IPS-15b (cell line): Measurements from ENCODE around the gene DDIT3.

Experiments used
- H3K27me3 ChIP-seq: one replicate; pipeline ENCODE4 v1.6.1; 2013; ENCODE audit warnings: low read length; ENCODE audit not compliant: control insufficient read depth, insufficient read depth
- H3K36me3 ChIP-seq: one replicate; pipeline ENCODE4 v1.6.1; 2013; ENCODE audit warnings: low read length; ENCODE audit not compliant: control insufficient read depth, insufficient read depth
- H3K4me1 ChIP-seq: one replicate; pipeline ENCODE4 v1.6.1; 2013; ENCODE audit warnings: mild to moderate bottlenecking, low read length; ENCODE audit not compliant: control insufficient read depth, insufficient read depth
- H3K4me3 ChIP-seq: one replicate; pipeline ENCODE4 v1.5.1; 2013; ENCODE audit warnings: low read depth, low read length
- H3K9ac ChIP-seq: one replicate; pipeline ENCODE4 v1.6.1; 2013; ENCODE audit warnings: low read depth, mild to moderate bottlenecking, low read length
- H3K9me3 ChIP-seq: one replicate; pipeline ENCODE4 v1.6.1; 2013; ENCODE audit warnings: mild to moderate bottlenecking, low read length; ENCODE audit not compliant: control insufficient read depth, insufficient read depth

Gene DDIT3

GRCh38 chr12:57487055-57487596 is 33.2 kb downstream of the DDIT3 start:
- no peaks in the 10 kb centered on the region for H3K27me3 ChIP-seq
- peaks cover 26% of the 10 kb centered on the region for H3K36me3 ChIP-seq
- H3K9me3 ChIP-seq, result no peaks in the 10 kb centered on the region
- H3K4me1 ChIP-seq, result peaks cover 5% of the 10 kb centered on the region
- H3K4me3 ChIP-seq, result no peak overlapping the region
- no peak overlapping the region for H3K9ac ChIP-seq

GRCh38 chr12:57485695-57486094 is 34.6 kb downstream of the DDIT3 start:
- H3K9me3 ChIP-seq, result no peaks in the 10 kb centered on the region
- H3K4me3 ChIP-seq, result no peak overlapping the region
- H3K9ac ChIP-seq, result no peak overlapping the region
- H3K4me1 ChIP-seq, result peaks cover 5% of the 10 kb centered on the region
- no peaks in the 10 kb centered on the region for H3K27me3 ChIP-seq
- peaks cover 18% of the 10 kb centered on the region for H3K36me3 ChIP-seq

- Histone ChIP-seq H3K27me3 (peaks cover 9% of the 10 kb centered on the region), H3K36me3 (peaks cover 4% of the 10 kb centered on the region), H3K9ac (no peak overlapping the region), H3K4me1 (peaks cover 5% of the 10 kb centered on the region), H3K9me3 (no peaks in the 10 kb centered on the region), H3K4me3 (no peak overlapping the region)
These were observed 36.8 kb downstream of the DDIT3 start for GRCh38 chr12:57483466-57483865.

- Histone ChIP-seq H3K9me3 (no peaks in the 10 kb centered on the region), H3K4me1 (peaks cover 8% of the 10 kb centered on the region), H3K36me3 (no peaks in the 10 kb centered on the region), H3K27me3 (peaks cover 18% of the 10 kb centered on the region), H3K9ac (no peak overlapping the region), H3K4me3 (no peak overlapping the region)
These were observed 38.6 kb downstream of the DDIT3 start for GRCh38 chr12:57481671-57482070.

- Histone ChIP-seq H3K9ac (no peak within 1 kb of the TSS), H3K4me1 (peaks cover 11% of the 10 kb centered on the region), H3K9me3 (no peaks in the 10 kb centered on the region), H3K4me3 (no peak within 1 kb of the TSS), H3K27me3 (peaks cover 39% of the 10 kb centered on the region), H3K36me3 (no peaks in the 10 kb centered on the region)
These were observed 40.8 kb downstream of the DDIT3 start, which contains the start of gene ARHGAP9 for GRCh38 chr12:57479376-57480115. Gene ARHGAP9, minus strand, starts transcription at chr12:57479866. Its CDS starts 460 bp downstream, at chr12:57479406.

- no peaks in the 10 kb centered on the region for H3K36me3 ChIP-seq
- no peak overlapping the region for H3K4me3 ChIP-seq
- peaks cover 44% of the 10 kb centered on the region for H3K27me3 ChIP-seq
- H3K4me1 ChIP-seq, result peaks cover 11% of the 10 kb centered on the region
- H3K9ac ChIP-seq, result no peak overlapping the region
- no peaks in the 10 kb centered on the region for H3K9me3 ChIP-seq
These were observed 41.3 kb downstream of the DDIT3 start for GRCh38 chr12:57479043-57479375.

- H3K27me3 ChIP-seq, result peaks cover 52% of the 10 kb centered on the region
- H3K9ac ChIP-seq, result no peak overlapping the region
These were observed 42.3 kb downstream of the DDIT3 start for GRCh38 chr12:57477710-57478681.

GRCh38 chr12:57476993-57477709 is 43.2 kb downstream of the DDIT3 start:
- Histone ChIP-seq H3K27me3 (peaks cover 60% of the 10 kb centered on the region), H3K9me3 (no peaks in the 10 kb centered on the region), H3K9ac (no peak overlapping the region), H3K4me1 (peaks cover 6% of the 10 kb centered on the region), H3K36me3 (no peaks in the 10 kb centered on the region), H3K4me3 (no peak overlapping the region)

More at GRCh38 chr12:57477710-57478681, 42.3 kb downstream of the DDIT3 start:
- no peaks in the 10 kb centered on the region for H3K9me3 ChIP-seq
- peaks cover 6% of the 10 kb centered on the region for H3K4me1 ChIP-seq
- H3K4me3 ChIP-seq, result no peak overlapping the region
- H3K36me3 ChIP-seq, result no peaks in the 10 kb centered on the region

- Histone ChIP-seq H3K27me3 (peaks cover 65% of the 10 kb centered on the region), H3K9ac (no peak overlapping the region), H3K4me1 (peaks cover 6% of the 10 kb centered on the region), H3K4me3 (peak overlapping the region; percentile 45), H3K36me3 (no peaks in the 10 kb centered on the region), H3K9me3 (no peaks in the 10 kb centered on the region)
These were observed 43.9 kb downstream of the DDIT3 start for GRCh38 chr12:57476162-57476992.

- Histone ChIP-seq H3K4me1 (peaks cover 6% of the 10 kb centered on the region), H3K36me3 (peaks cover 1% of the 10 kb centered on the region), H3K9ac (no peak overlapping the region), H3K27me3 (peaks cover 64% of the 10 kb centered on the region), H3K4me3 (peak overlapping the region; percentile 45), H3K9me3 (no peaks in the 10 kb centered on the region)
These were observed 44.8 kb downstream of the DDIT3 start for GRCh38 chr12:57475271-57476161.
